ENCODE measurements around the gene APC.

Gene APC

GRCh38 chr5:112812549-112812948 is 74.9 kb downstream of the APC start:
- no peaks in the 10 kb centered on the region for H3K27me3 ChIP-seq (ENCODE audit: control insufficient read depth in 1 of 2, insufficient read depth in 2 of 2, low read length in 2 of 2)
- H3K4me1 ChIP-seq (ENCODE audit: control insufficient read depth, insufficient read depth, low read length) = no peaks in the 10 kb centered on the region
- peaks cover 15 to 32% of the 10 kb centered on the region in 2 donors for H3K36me3 ChIP-seq (ENCODE audit: control insufficient read depth in 2 of 2, insufficient read depth in 2 of 2, low read length in 2 of 2)
- H3K4me3 ChIP-seq (ENCODE audit: low read length in 2 of 2) = no peak overlapping the region
- no peak overlapping the region for H3K9ac ChIP-seq (ENCODE audit: low read length in 2 of 2)
- no peak overlapping the region for H3K27ac ChIP-seq (ENCODE audit: low read length)
- H3K9me3 ChIP-seq (ENCODE audit: control insufficient read depth in 2 of 2, low read length in 2 of 2) = no peaks in the 10 kb centered on the region

GRCh38 chr5:112820246-112820645 is 82.6 kb downstream of the APC start:
- peaks cover 33% of the 10 kb centered on the region in 2 donors for H3K36me3 ChIP-seq (ENCODE audit: control insufficient read depth in 2 of 2, insufficient read depth in 2 of 2, low read length in 2 of 2)
- no peaks in the 10 kb centered on the region for H3K27me3 ChIP-seq (ENCODE audit: control insufficient read depth in 1 of 2, insufficient read depth in 2 of 2, low read length in 2 of 2)
- no peaks in the 10 kb centered on the region for H3K4me1 ChIP-seq (ENCODE audit: control insufficient read depth, insufficient read depth, low read length)
- no peak overlapping the region for H3K4me3 ChIP-seq (ENCODE audit: low read length in 2 of 2)
- H3K9ac ChIP-seq (ENCODE audit: low read length in 2 of 2) = no peak overlapping the region
- H3K9me3 ChIP-seq (ENCODE audit: control insufficient read depth in 2 of 2, low read length in 2 of 2) = no peaks in the 10 kb centered on the region
- H3K27ac ChIP-seq (ENCODE audit: low read length) = no peak overlapping the region

GRCh38 chr5:112822456-112822855 is 84.8 kb downstream of the APC start:
- Histone ChIP-seq H3K27ac (ENCODE audit: low read length) (no peak overlapping the region), H3K9ac (ENCODE audit: low read length in 2 of 2) (no peak overlapping the region), H3K36me3 (ENCODE audit: control insufficient read depth in 2 of 2, insufficient read depth in 2 of 2, low read length in 2 of 2) (peaks cover 29 to 33% of the 10 kb centered on the region in 2 donors), H3K9me3 (ENCODE audit: control insufficient read depth in 2 of 2, low read length in 2 of 2) (no peaks in the 10 kb centered on the region), H3K4me3 (ENCODE audit: low read length in 2 of 2) (no peak overlapping the region), H3K27me3 (ENCODE audit: control insufficient read depth in 1 of 2, insufficient read depth in 2 of 2, low read length in 2 of 2) (no peaks in the 10 kb centered on the region), H3K4me1 (ENCODE audit: control insufficient read depth, insufficient read depth, low read length) (no peaks in the 10 kb centered on the region)

- Histone ChIP-seq H3K27ac (ENCODE audit: low read length) (no peak overlapping the region), H3K36me3 (ENCODE audit: control insufficient read depth in 2 of 2, insufficient read depth in 2 of 2, low read length in 2 of 2) (peaks cover 33 to 35% of the 10 kb centered on the region in 2 donors), H3K9ac (ENCODE audit: low read length in 2 of 2) (no peak overlapping the region), H3K9me3 (ENCODE audit: control insufficient read depth in 2 of 2, low read length in 2 of 2) (no peaks in the 10 kb centered on the region), H3K27me3 (ENCODE audit: control insufficient read depth in 1 of 2, insufficient read depth in 2 of 2, low read length in 2 of 2) (no peaks in the 10 kb centered on the region), H3K4me1 (ENCODE audit: control insufficient read depth, insufficient read depth, low read length) (no peaks in the 10 kb centered on the region), H3K4me3 (ENCODE audit: low read length in 2 of 2) (no peak overlapping the region)
Measured at GRCh38 chr5:112823181-112823580, 85.5 kb downstream of the APC start.

- H3K27ac ChIP-seq (ENCODE audit: low read length) = no peak overlapping the region
- H3K9me3 ChIP-seq (ENCODE audit: control insufficient read depth in 2 of 2, low read length in 2 of 2) = no peaks in the 10 kb centered on the region
- peaks cover 33 to 38% of the 10 kb centered on the region in 2 donors for H3K36me3 ChIP-seq (ENCODE audit: control insufficient read depth in 2 of 2, insufficient read depth in 2 of 2, low read length in 2 of 2)
- H3K27me3 ChIP-seq (ENCODE audit: control insufficient read depth in 1 of 2, insufficient read depth in 2 of 2, low read length in 2 of 2) = no peaks in the 10 kb centered on the region
- no peak overlapping the region for H3K9ac ChIP-seq (ENCODE audit: low read length in 2 of 2)
- no peak overlapping the region for H3K4me3 ChIP-seq (ENCODE audit: low read length in 2 of 2)
- H3K4me1 ChIP-seq (ENCODE audit: control insufficient read depth, insufficient read depth, low read length) = no peaks in the 10 kb centered on the region
Measured at GRCh38 chr5:112823656-112824055, 86.0 kb downstream of the APC start.

GRCh38 chr5:112824197-112824596 is 86.5 kb downstream of the APC start:
- Histone ChIP-seq H3K9ac (ENCODE audit: low read length in 2 of 2) (no peak overlapping the region), H3K4me1 (ENCODE audit: control insufficient read depth, insufficient read depth, low read length) (no peaks in the 10 kb centered on the region), H3K4me3 (ENCODE audit: low read length in 2 of 2) (no peak overlapping the region), H3K36me3 (ENCODE audit: control insufficient read depth in 2 of 2, insufficient read depth in 2 of 2, low read length in 2 of 2) (peaks cover 33 to 36% of the 10 kb centered on the region in 2 donors), H3K27me3 (ENCODE audit: control insufficient read depth in 1 of 2, insufficient read depth in 2 of 2, low read length in 2 of 2) (no peaks in the 10 kb centered on the region), H3K9me3 (ENCODE audit: control insufficient read depth in 2 of 2, low read length in 2 of 2) (no peaks in the 10 kb centered on the region), H3K27ac (ENCODE audit: low read length) (no peak overlapping the region)

GRCh38 chr5:112830378-112830777 is 92.7 kb downstream of the APC start:
- Histone ChIP-seq H3K9me3 (ENCODE audit: control insufficient read depth in 2 of 2, low read length in 2 of 2) (no peaks in the 10 kb centered on the region), H3K4me1 (ENCODE audit: control insufficient read depth, insufficient read depth, low read length) (no peaks in the 10 kb centered on the region), H3K27ac (ENCODE audit: low read length) (no peak overlapping the region), H3K36me3 (ENCODE audit: control insufficient read depth in 2 of 2, insufficient read depth in 2 of 2, low read length in 2 of 2) (peaks cover 21 to 28% of the 10 kb centered on the region in 2 donors), H3K9ac (ENCODE audit: low read length in 2 of 2) (no peak overlapping the region), H3K27me3 (ENCODE audit: control insufficient read depth in 1 of 2, insufficient read depth in 2 of 2, low read length in 2 of 2) (no peaks in the 10 kb centered on the region), H3K4me3 (ENCODE audit: low read length in 2 of 2) (no peak overlapping the region)

GRCh38 chr5:112833971-112834370 is 96.3 kb downstream of the APC start:
- peaks cover 27 to 34% of the 10 kb centered on the region in 2 donors for H3K36me3 ChIP-seq (ENCODE audit: control insufficient read depth in 2 of 2, insufficient read depth in 2 of 2, low read length in 2 of 2)
- no peaks in the 10 kb centered on the region for H3K4me1 ChIP-seq (ENCODE audit: control insufficient read depth, insufficient read depth, low read length)
- no peak overlapping the region for H3K27ac ChIP-seq (ENCODE audit: low read length)
- H3K9ac ChIP-seq (ENCODE audit: low read length in 2 of 2) = no peak overlapping the region
- H3K9me3 ChIP-seq (ENCODE audit: control insufficient read depth in 2 of 2, low read length in 2 of 2) = no peaks in the 10 kb centered on the region
- no peaks in the 10 kb centered on the region for H3K27me3 ChIP-seq (ENCODE audit: control insufficient read depth in 1 of 2, insufficient read depth in 2 of 2, low read length in 2 of 2)
- no peak overlapping the region for H3K4me3 ChIP-seq (ENCODE audit: low read length in 2 of 2)

- Histone ChIP-seq H3K27ac (ENCODE audit: low read length) (no peak overlapping the region), H3K4me3 (ENCODE audit: low read length in 2 of 2) (no peak overlapping the region), H3K4me1 (ENCODE audit: control insufficient read depth, insufficient read depth, low read length) (no peaks in the 10 kb centered on the region), H3K36me3 (ENCODE audit: control insufficient read depth in 2 of 2, insufficient read depth in 2 of 2, low read length in 2 of 2) (peaks cover 3 to 4% of the 10 kb centered on the region in 2 donors), H3K9ac (ENCODE audit: low read length in 2 of 2) (no peak overlapping the region), H3K9me3 (ENCODE audit: control insufficient read depth in 2 of 2, low read length in 2 of 2) (no peaks in the 10 kb centered on the region), H3K27me3 (ENCODE audit: control insufficient read depth in 1 of 2, insufficient read depth in 2 of 2, low read length in 2 of 2) (no peaks in the 10 kb centered on the region)
Measured at GRCh38 chr5:112844489-112844888, 106.8 kb downstream of the APC start.

- Histone ChIP-seq H3K4me1 (ENCODE audit: control insufficient read depth, insufficient read depth, low read length) (no peaks in the 10 kb centered on the region), H3K27ac (ENCODE audit: low read length) (no peak overlapping the region), H3K36me3 (ENCODE audit: control insufficient read depth in 2 of 2, insufficient read depth in 2 of 2, low read length in 2 of 2) (no peaks in the 10 kb centered on the region), H3K9me3 (ENCODE audit: control insufficient read depth in 2 of 2, low read length in 2 of 2) (no peaks in the 10 kb centered on the region), H3K9ac (ENCODE audit: low read length in 2 of 2) (no peak overlapping the region), H3K4me3 (ENCODE audit: low read length in 2 of 2) (no peak overlapping the region), H3K27me3 (ENCODE audit: control insufficient read depth in 1 of 2, insufficient read depth in 2 of 2, low read length in 2 of 2) (no peaks in the 10 kb centered on the region)
Measured at GRCh38 chr5:112846556-112846955, 108.9 kb downstream of the APC start.

- H3K9me3 ChIP-seq (ENCODE audit: control insufficient read depth in 2 of 2, low read length in 2 of 2) = no peaks in the 10 kb centered on the region
- no peak overlapping the region for H3K27ac ChIP-seq (ENCODE audit: low read length)
- H3K9ac ChIP-seq (ENCODE audit: low read length in 2 of 2) = no peak overlapping the region
- H3K36me3 ChIP-seq (ENCODE audit: control insufficient read depth in 2 of 2, insufficient read depth in 2 of 2, low read length in 2 of 2) = no peaks in the 10 kb centered on the region
- no peak overlapping the region for H3K4me3 ChIP-seq (ENCODE audit: low read length in 2 of 2)
- H3K27me3 ChIP-seq (ENCODE audit: control insufficient read depth in 1 of 2, insufficient read depth in 2 of 2, low read length in 2 of 2) = no peaks in the 10 kb centered on the region
- no peaks in the 10 kb centered on the region for H3K4me1 ChIP-seq (ENCODE audit: control insufficient read depth, insufficient read depth, low read length)
Measured at GRCh38 chr5:112847306-112847705, 109.6 kb downstream of the APC start.
